ENCODE results near the gene ABCC6.
"Not testable (repeated sequence)": the region's sequence is repeated elsewhere in the genome, so short reads cannot be mapped to it uniquely, and the experiment has no call there.

DNA sequence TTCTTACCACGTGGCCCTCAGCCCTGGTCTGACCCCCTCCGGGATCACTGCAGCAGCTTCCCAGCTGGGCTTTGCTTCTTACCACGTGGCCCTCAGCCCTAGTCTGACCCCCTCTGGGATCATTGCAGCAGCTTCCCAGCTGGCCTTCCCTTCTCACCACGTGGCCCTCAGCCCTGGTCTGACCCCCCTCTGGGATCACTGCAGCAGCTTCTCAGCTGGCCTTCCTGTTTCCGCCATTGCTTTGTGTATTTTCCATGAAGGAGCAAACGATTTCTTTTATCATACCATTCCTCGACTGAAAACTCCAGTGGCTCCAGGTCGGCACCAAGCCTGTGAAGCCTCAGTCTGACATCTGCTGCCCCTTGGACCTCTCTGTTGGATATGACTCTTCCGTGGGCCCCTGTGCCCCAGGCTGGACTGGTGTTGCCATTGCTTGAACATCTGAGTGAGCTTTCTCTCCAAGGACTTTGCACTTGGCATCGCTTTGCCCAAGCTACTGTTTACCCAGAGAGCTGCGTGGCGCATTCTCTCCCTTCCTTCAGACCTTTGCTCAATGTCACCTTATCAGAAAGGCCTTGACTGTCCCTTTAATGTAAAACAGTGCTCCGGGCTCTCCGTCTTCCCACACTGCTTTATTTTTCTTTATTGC, 49.4 kb upstream of the ABCC6 start:
- TF ChIP-seq, protein P1, sequence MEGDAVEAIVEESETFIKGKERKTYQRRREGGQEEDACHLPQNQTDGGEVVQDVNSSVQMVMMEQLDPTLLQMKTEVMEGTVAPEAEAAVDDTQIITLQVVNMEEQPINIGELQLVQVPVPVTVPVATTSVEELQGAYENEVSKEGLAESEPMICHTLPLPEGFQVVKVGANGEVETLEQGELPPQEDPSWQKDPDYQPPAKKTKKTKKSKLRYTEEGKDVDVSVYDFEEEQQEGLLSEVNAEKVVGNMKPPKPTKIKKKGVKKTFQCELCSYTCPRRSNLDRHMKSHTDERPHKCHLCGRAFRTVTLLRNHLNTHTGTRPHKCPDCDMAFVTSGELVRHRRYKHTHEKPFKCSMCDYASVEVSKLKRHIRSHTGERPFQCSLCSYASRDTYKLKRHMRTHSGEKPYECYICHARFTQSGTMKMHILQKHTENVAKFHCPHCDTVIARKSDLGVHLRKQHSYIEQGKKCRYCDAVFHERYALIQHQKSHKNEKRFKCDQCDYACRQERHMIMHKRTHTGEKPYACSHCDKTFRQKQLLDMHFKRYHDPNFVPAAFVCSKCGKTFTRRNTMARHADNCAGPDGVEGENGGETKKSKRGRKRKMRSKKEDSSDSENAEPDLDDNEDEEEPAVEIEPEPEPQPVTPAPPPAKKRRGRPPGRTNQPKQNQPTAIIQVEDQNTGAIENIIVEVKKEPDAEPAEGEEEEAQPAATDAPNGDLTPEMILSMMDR (IDR thresholded peaks at IDR 0.05; ENCODE audit: extremely low read depth in 1 of 2, insufficient read depth in 1 of 2, low read depth in 1 of 2, low read length in 2 of 2), result not testable (repeated sequence)
- not testable (repeated sequence) for TF ChIP-seq POLR2A (IDR thresholded peaks at IDR 0.05; ENCODE audit: low read depth, low read length)

Data from endothelial cell of umbilical vein (primary cell).